H1 (cell line): ENCODE measurements around the gene ZNF597. TPM values are rescaled to one million over a fixed set of nuclear protein-coding genes. Genes with fewer than 3 reads are reported as not detected.

Source experiments
- BCL11A ChIP-seq, 2 experiments: IDR thresholded peaks; one replicate each; pipeline ENCODE4 v1.6.1; 2011; ENCODE audit warnings: low read depth in 2 of 2, low read length in 2 of 2, mild to moderate bottlenecking in 2 of 2
- EP300 ChIP-seq, 2 experiments: IDR thresholded peaks; 1 replicate in 1 of 2; 2 replicates in 1 of 2; pipeline ENCODE4 v1.6.1; 2011 to 2012; ENCODE audit warnings: low read depth in 2 of 2, low read length in 2 of 2, mild to moderate bottlenecking in 2 of 2, borderline replicate concordance in 1 of 2, inconsistent platforms in 1 of 2, moderate library complexity in 1 of 2
- FOSL1 ChIP-seq: IDR thresholded peaks from 2 replicates; pipeline ENCODE4 v1.6.1; 2011; ENCODE audit warnings: mild to moderate bottlenecking, low read depth, low read length, moderate library complexity; ENCODE audit not compliant: insufficient read depth
- JUND ChIP-seq: IDR thresholded peaks from 2 replicates; pipeline ENCODE4 v1.6.1; 2011; ENCODE audit warnings: mild to moderate bottlenecking, improper control_type of control experiment, low read length
- SIX5 ChIP-seq: IDR thresholded peaks from 2 replicates; pipeline ENCODE4 v1.6.1; 2011; ENCODE audit warnings: mild to moderate bottlenecking, low read depth, low read length
- TBP ChIP-seq: IDR thresholded peaks from 2 replicates; pipeline ENCODE4 v1.6.1; 2011; ENCODE audit warnings: low read depth, low read length, improper control_type of control experiment
- polyA plus RNA-seq, 7 experiments: library from polyadenylated mRNA; depleted of rRNA in 3 of 7; stranded (reverse) in 5 of 7; unstranded in 2 of 7; fragments of >200 nt in 5 of 7; fragments of 200-250 nt in 2 of 7; gene quantifications; 1 replicate in 5 of 7; 2 replicates in 1 of 7; 4 replicates in 1 of 7; pipeline versions ENCODE4 v1.2.1 to v1.2.3, GENCODE V29; 2011 to 2013; ENCODE audit warnings: missing spikeins in 2 of 7, mixed read lengths in 2 of 7
- total RNA-seq: library from RNA; stranded (reverse); fragmentation: NEBNext Ultra II Directional; extraction: Animal tissue kit (Norgen Biotek cat#: 25700); gene quantifications from 2 replicates; pipeline ENCODE4 v1.2.1, GENCODE V29; 2021
- TF ChIP-seq, protein P1 (sequence below): IDR thresholded peaks from 2 replicates; pipeline ENCODE4 v1.6.1; 2011; ENCODE audit warnings: low read depth, mild to moderate bottlenecking, low read length; ENCODE audit not compliant: insufficient read depth

Gene ZNF597
- total and polyA plus RNA-seq, 2 of the 8 experiments (the other 6 are each of a cell fraction or from before 2014, with no cell fraction given) = 0.68 to 2.6 TPM

DNA sequence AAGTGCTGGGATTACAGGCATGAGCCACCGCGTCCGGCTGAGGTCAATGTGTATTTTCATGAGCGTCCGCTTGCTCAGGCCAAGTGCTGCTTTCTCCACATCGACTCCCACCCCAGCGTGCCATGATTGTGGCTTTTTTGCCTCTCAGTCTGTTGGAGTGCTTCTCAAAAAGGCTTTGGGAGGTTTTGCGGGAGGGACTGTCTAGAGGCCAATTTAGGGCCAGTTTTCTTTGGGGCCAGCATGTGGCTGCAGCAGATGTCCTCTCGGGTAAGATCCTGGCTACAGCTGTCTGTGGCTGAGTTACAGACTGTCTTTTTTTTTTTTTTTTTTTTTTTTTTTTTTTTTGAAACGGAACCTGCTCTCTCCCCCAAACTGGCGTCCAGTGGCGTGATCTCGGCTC is 45.5 kb upstream of the ZNF597 start (continued):
- no peak for TF ChIP-seq BCL11A (IDR thresholded peaks at IDR 0.05; ENCODE audit: low read depth in 2 of 2, low read length in 2 of 2)
- no peak for TF ChIP-seq TBP
- TF ChIP-seq, protein P1, sequence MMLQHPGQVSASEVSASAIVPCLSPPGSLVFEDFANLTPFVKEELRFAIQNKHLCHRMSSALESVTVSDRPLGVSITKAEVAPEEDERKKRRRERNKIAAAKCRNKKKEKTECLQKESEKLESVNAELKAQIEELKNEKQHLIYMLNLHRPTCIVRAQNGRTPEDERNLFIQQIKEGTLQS = no peak
- no peak for TF ChIP-seq SIX5
- TF ChIP-seq JUND = no peak
- no peak for TF ChIP-seq EP300 (IDR thresholded peaks at IDR 0.05; ENCODE audit: borderline replicate concordance in 1 of 2, low read depth in 2 of 2, low read length in 2 of 2)
- no peak for TF ChIP-seq FOSL1
